ENCODE measurements around the gene WIPF2.

The WIPF2 gene

DNA sequence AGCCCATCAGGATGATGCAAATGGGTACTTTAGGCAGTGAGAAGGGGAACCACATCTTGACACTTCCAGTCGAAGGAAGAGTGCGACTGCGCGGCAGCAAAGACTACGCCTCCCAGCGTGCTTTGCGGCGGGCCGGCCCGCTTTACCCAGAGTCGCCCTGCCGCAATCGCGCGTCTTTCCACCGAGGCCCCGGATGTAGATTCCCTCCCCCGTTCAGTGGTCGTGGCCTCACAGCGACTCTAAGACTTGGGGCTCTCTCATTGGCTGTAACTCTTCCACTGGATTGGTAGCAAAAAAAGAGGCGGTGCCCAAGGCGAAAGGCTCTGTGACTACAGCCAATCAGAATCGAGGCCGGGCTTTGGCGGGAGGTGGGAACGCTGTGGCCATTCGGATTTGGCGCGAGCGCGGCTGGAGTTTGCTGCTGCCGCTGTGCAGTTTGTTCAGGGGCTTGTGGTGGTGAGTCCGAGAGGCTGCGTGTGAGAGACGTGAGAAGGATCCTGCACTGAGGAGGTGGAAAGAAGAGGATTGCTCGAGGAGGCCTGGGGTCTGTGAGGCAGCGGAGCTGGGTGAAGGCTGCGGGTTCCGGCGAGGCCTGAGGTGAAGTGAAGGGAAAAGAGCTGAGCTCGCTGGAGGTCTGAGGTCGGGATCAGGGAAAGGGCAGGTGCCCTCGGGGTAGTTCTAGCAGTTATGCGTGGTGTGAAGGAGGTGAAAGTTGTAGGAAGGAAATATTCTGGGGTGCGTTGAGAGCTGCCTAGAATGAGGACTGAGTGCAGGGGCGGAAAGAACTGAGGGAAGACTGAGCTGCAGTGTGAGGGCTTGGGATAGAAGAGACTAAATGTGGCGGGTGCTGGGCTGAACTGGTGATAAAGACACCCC, 68.6 kb downstream of the WIPF2 start, which contains the start of gene CDC6:
TSS of gene CDC6 (plus strand) at position 386 of the 876 bp plus-strand sequence. CDS start 1,542 bp downstream, outside the sequence.
- peak within 1 kb of the TSS; percentile 72 for H3K4me3 ChIP-seq (ENCODE audit: low read length)
- TF ChIP-seq, protein P1, sequence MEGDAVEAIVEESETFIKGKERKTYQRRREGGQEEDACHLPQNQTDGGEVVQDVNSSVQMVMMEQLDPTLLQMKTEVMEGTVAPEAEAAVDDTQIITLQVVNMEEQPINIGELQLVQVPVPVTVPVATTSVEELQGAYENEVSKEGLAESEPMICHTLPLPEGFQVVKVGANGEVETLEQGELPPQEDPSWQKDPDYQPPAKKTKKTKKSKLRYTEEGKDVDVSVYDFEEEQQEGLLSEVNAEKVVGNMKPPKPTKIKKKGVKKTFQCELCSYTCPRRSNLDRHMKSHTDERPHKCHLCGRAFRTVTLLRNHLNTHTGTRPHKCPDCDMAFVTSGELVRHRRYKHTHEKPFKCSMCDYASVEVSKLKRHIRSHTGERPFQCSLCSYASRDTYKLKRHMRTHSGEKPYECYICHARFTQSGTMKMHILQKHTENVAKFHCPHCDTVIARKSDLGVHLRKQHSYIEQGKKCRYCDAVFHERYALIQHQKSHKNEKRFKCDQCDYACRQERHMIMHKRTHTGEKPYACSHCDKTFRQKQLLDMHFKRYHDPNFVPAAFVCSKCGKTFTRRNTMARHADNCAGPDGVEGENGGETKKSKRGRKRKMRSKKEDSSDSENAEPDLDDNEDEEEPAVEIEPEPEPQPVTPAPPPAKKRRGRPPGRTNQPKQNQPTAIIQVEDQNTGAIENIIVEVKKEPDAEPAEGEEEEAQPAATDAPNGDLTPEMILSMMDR (conservative IDR thresholded peaks at IDR 0.05; ENCODE audit: low read depth, low read length): no peak
- peak; percentile 94 for DNase-seq (ENCODE audit: low read depth)

- H3K4me3 ChIP-seq (ENCODE audit: low read length): no peak overlapping the region
- TF ChIP-seq, protein P1 (conservative IDR thresholded peaks at IDR 0.05; ENCODE audit: low read depth, low read length): peak; percentile 79
- no peak for DNase-seq (ENCODE audit: low read depth)
These were observed 71.7 kb downstream of the WIPF2 start for GRCh38 chr17:40290629-40291280.

DNA sequence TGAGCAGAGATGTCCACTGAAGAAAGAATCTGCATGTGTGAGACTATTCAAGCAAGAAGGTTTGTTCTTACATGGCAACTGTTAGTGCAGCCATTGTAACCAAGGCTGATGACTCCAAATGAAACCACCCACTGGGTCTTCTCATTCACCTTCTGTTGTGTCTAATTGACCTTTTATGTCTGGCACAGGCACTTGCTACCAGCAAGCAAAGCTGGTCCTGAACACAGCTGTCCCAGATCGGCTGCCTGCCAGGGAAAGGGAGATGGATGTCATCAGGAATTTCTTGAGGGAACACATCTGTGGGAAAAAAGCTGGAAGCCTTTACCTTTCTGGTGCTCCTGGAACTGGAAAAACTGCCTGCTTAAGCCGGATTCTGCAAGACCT, 72.2 kb downstream of the WIPF2 start:
- no peak overlapping the region for H3K4me3 ChIP-seq (ENCODE audit: low read length)
- no peak for DNase-seq (ENCODE audit: low read depth)
- TF ChIP-seq, protein P1 (conservative IDR thresholded peaks at IDR 0.05; ENCODE audit: low read depth, low read length): no peak

DNA sequence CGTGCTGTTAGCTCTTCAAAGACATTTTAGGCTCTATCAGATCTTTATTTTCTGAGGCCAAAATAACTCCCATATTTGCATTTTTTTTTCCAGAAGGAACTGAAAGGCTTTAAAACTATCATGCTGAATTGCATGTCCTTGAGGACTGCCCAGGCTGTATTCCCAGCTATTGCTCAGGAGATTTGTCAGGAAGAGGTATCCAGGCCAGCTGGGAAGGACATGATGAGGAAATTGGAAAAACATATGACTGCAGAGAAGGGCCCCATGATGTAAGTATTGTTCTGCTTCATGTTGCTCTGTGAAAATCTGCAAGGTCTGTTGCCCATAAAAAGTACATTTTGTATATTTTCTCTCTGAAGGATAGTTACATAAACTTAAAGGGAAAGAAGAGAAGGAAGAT, 74.3 kb downstream of the WIPF2 start:
- no peak for DNase-seq (ENCODE audit: low read depth)
- no peak overlapping the region for H3K4me3 ChIP-seq (ENCODE audit: low read length)
- TF ChIP-seq, protein P1 (conservative IDR thresholded peaks at IDR 0.05; ENCODE audit: low read depth, low read length): no peak

DNA sequence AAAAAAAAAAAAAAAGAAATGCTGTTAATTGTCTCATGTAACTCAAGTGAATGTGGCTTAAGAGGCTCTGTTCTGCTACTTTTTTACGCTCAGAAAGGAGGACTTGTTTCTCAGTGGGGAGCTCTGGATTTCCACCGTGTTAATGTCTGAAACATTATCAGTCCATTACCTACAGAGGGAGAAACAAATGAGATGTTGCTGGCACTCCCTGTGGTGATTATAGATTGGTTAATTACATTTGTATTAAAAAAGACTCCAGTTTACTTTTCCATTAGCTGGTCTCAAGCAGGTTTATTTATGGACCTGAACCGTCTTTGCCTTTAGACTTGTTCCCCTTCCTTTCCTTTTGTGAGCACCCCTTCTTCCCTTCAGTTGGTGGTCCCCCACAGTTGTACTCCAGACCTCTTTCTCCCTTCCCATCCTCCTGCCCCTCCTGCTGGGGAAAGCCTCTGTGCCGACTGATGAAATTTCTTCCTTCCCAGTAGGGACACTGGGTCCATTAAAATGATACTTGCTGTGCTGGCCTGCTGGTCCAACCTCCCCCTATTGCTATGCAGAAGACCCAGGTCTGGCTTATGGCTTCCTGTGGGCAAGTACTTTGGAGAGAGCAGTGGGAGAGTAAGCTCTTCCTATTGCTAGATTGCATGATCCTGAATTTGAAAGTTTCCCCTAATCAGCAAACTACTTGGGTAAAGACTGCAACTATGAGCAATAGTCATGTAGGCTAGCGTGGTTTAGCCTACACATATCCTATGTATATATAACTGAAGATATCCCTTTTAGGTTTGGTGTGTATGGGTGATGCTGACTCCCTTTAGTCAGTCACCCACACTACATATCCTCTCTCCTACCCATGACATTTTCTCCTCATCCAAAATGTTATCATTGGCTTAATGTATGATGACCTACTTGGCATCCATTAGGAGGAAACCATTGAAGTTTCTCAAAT, 76.7 kb downstream of the WIPF2 start:
- H3K4me3 ChIP-seq (ENCODE audit: low read length): no peak overlapping the region
- no peak for DNase-seq (ENCODE audit: low read depth)
- TF ChIP-seq, protein P1 (conservative IDR thresholded peaks at IDR 0.05; ENCODE audit: low read depth, low read length): no peak

DNA sequence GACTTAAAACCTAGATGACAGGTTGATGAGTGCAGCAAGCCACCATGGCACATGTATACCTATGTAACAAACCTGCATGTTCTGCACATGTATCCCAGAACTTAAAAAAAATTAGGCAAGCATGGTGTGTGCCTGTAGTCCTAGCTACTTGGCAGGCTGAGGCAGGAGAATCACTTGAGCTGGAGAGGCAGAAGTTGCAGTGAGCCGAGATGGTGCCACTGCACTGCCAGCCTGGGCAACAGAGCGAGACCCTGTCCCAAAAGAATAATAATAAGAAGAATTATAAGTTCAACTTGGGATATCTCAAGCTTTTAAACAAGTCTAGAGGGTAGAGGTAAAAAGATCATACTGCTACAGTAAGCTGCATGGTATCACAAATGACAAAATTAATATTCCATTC, 78.4 kb downstream of the WIPF2 start:
- H3K4me3 ChIP-seq (ENCODE audit: low read length): no peak overlapping the region
- no peak for DNase-seq (ENCODE audit: low read depth)
- TF ChIP-seq, protein P1 (conservative IDR thresholded peaks at IDR 0.05; ENCODE audit: low read depth, low read length): no peak

All from retinal pigment epithelial cell (primary cell).